Renal cortex interstitium (tissue), 15 donors: Measurements from ENCODE around the gene COL12A1. TPM values are rescaled to one million over a fixed set of nuclear protein-coding genes. Genes with fewer than 3 reads are reported as not detected.
A peak's percentile ranks its signal among the peaks of the same experiment; 100 is the strongest.

Experiments used
- DNase-seq, 11 donors: peaks; one replicate each; pipeline ENCODE4 v3.0.0-alpha.2; 2013; ENCODE audit warnings: low read depth in 9 of 11, low spot score in 4 of 11; ENCODE audit errors: extremely low read depth in 1 of 11
- long read RNA-seq, 16 experiments: transcript quantifications; one replicate each; lab custom pipeline, GENCODE V29; 2026
- polyA plus RNA-seq, 3 donors: library from polyadenylated mRNA; unstranded; fragments of 120-200 nt; gene quantifications; one replicate each; pipeline ENCODE4 v1.2.1, GENCODE V29; 2013; ENCODE audit not compliant: insufficient read length in 3 of 3

The COL12A1 gene
- 100 to 1,000 TPM in 2 of 3 donors, 10 to 100 TPM in 1; 58.9 to 107 (median 106) TPM for polyA plus RNA-seq
- long read RNA-seq, donor 1, partial matches to known transcripts: 32 of 32 reads
- long read RNA-seq, donor 1, other reads (novel, unspliced or antisense): 0 of 32 reads
- long read RNA-seq, donor 2, partial matches to known transcripts: 23 of 24 reads
- long read RNA-seq, donor 2, other reads (novel, unspliced or antisense): 0 of 24 reads
- long read RNA-seq, donor 3, partial matches to known transcripts: 32 of 32 reads
- long read RNA-seq, donor 3, other reads (novel, unspliced or antisense): 0 of 32 reads
- long read RNA-seq, donor 4: 0 reads
- long read RNA-seq, donor 5: 0 reads
- long read RNA-seq, donor 6, partial matches to known transcripts: 33 of 33 reads
- long read RNA-seq, donor 6, other reads (novel, unspliced or antisense): 0 of 33 reads
- long read RNA-seq, donor 7: 0 reads
- long read RNA-seq, donor 8: 0 reads
- long read RNA-seq, donor 9: 0 reads
- long read RNA-seq, donor 10: 0 reads
- long read RNA-seq, donor 11, partial matches to known transcripts: 29 of 29 reads
- long read RNA-seq, donor 11, other reads (novel, unspliced or antisense): 0 of 29 reads
- long read RNA-seq, donor 12: 0 reads
- long read RNA-seq, donor 13: 0 reads
- long read RNA-seq, donor 14, partial matches to known transcripts: 42 of 42 reads
- long read RNA-seq, donor 14, other reads (novel, unspliced or antisense): 0 of 42 reads
- long read RNA-seq, donor 15, partial matches to known transcripts: 27 of 27 reads
- long read RNA-seq, donor 15, other reads (novel, unspliced or antisense): 0 of 27 reads
- long read RNA-seq, donor 16, partial matches to known transcripts: 34 of 34 reads
- long read RNA-seq, donor 16, other reads (novel, unspliced or antisense): 0 of 34 reads

- DNase-seq: peak in 4 of 11 donors; percentile 59 to 70 (median 63)
Observed at GRCh38 chr6:75205776-75206575, at the start of gene COL12A1. TSS of gene COL12A1 (minus strand) at chr6:75206053. CDS start at chr6:75202792, 3,261 bp downstream.

GRCh38 chr6:75250552-75250951 is 44.7 kb upstream of the COL12A1 start:
- no peak for DNase-seq

GRCh38 chr6:75249837-75250236 is 44.0 kb upstream of the COL12A1 start:
- DNase-seq: no peak

GRCh38 chr6:75246386-75246785 is 40.5 kb upstream of the COL12A1 start:
- DNase-seq: no peak

GRCh38 chr6:75244063-75244584 is 38.3 kb upstream of the COL12A1 start:
- no peak for DNase-seq

GRCh38 chr6:75243333-75244062 is 37.6 kb upstream of the COL12A1 start, which contains the start of gene COX7A2:
TSS of gene COX7A2 (minus strand) at chr6:75243801. CDS start at chr6:75243734, 67 bp downstream.
- peak; percentile 85 to 98 (median 94) for DNase-seq

- DNase-seq: no peak
Observed at GRCh38 chr6:75236630-75237029, 30.8 kb upstream of the COL12A1 start.

GRCh38 chr6:75235271-75235670 is 29.4 kb upstream of the COL12A1 start:
- DNase-seq: no peak

- no peak for DNase-seq
Observed at GRCh38 chr6:75234126-75234865, 28.4 kb upstream of the COL12A1 start.

- DNase-seq: no peak
Observed at GRCh38 chr6:75233092-75233615, 27.3 kb upstream of the COL12A1 start.

- DNase-seq: no peak
Observed at GRCh38 chr6:75230484-75231325, 24.9 kb upstream of the COL12A1 start.

GRCh38 chr6:75224303-75224926 is 18.6 kb upstream of the COL12A1 start:
- no peak for DNase-seq

- DNase-seq: no peak
Observed at GRCh38 chr6:75223428-75223827, 17.6 kb upstream of the COL12A1 start.

GRCh38 chr6:75222261-75222660 is 16.4 kb upstream of the COL12A1 start:
- DNase-seq: no peak

GRCh38 chr6:75221116-75221515 is 15.3 kb upstream of the COL12A1 start:
- DNase-seq: no peak

GRCh38 chr6:75220357-75220756 is 14.5 kb upstream of the COL12A1 start:
- DNase-seq: no peak
